ENCODE data around the gene UNC5A. TPM values are rescaled to one million over a fixed set of nuclear protein-coding genes. Genes with fewer than 3 reads are reported as not detected.

Gene UNC5A
- total RNA-seq, 2 donors from 2014 or later = not detected

GRCh38 chr5:176816043-176816745, 5.8 kb downstream of the UNC5A start:
- Mint-ChIP-seq H3K36me3 (no peaks in the 10 kb centered on the region), H3K4me3 (peak overlapping the region; percentile 48), H3K4me1 (ENCODE audit: low read depth in 2 of 2) (peaks cover 20 to 24% of the 10 kb centered on the region in 2 donors), H3K9me3 (no peaks in the 10 kb centered on the region), H3K27me3 (peaks cover 56 to 63% of the 10 kb centered on the region in 2 donors), H3K27ac (no peak overlapping the region)
- no peak for DNase-seq (ENCODE audit: low spot score)
- no peak for ATAC-seq

- ATAC-seq (no peak), DNase-seq (ENCODE audit: low spot score) (no peak)
- peaks cover 15 to 20% of the 10 kb centered on the region in 2 donors for H3K4me1 Mint-ChIP-seq (ENCODE audit: low read depth in 2 of 2)
- H3K4me3 Mint-ChIP-seq = peak overlapping the region; percentile 48
- no peaks in the 10 kb centered on the region for H3K9me3 Mint-ChIP-seq
- H3K36me3 Mint-ChIP-seq = no peaks in the 10 kb centered on the region
- H3K27ac Mint-ChIP-seq = no peak overlapping the region
- H3K27me3 Mint-ChIP-seq = peaks cover 49 to 57% of the 10 kb centered on the region in 2 donors
Observed at GRCh38 chr5:176816791-176817347, 6.5 kb downstream of the UNC5A start.

- Mint-ChIP-seq H3K27ac (no peak overlapping the region), H3K4me3 (no peak overlapping the region), H3K36me3 (no peaks in the 10 kb centered on the region), H3K4me1 (ENCODE audit: low read depth in 2 of 2) (peaks cover 15 to 16% of the 10 kb centered on the region in 2 donors), H3K9me3 (no peaks in the 10 kb centered on the region), H3K27me3 (peaks cover 44 to 57% of the 10 kb centered on the region in 2 donors)
- DNase-seq (ENCODE audit: low spot score) (no peak), ATAC-seq (no peak)
Observed at GRCh38 chr5:176817369-176817840, 7.0 kb downstream of the UNC5A start.

DNA sequence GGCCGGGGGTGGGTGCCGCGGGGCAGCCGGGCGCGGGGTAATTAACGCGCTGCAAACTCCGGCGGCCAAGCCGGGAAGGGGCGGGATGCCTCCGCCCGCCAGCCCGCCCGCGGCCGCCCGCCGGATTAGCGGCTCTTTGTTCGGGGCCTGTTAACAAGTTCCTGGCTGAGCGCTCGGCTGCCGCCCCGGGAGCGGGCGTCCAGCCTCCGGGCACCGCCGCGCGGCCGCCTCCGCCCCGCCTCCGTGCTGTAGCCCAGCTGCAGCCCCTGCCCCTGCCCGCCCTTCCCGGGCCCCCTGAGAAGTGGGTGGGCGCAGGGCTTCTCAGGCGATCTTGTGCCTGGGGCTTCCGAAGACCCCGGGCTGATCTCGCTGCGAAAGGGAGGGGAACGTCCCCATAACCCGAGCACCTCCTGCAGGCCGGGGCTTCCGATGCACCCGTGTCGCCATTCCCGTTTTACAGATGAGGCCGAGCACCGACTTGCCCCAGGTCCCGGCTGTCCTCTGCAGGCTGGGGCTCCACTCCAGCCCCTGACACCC, 7.5 kb downstream of the UNC5A start:
- Mint-ChIP-seq H3K27ac (no peak overlapping the region), H3K9me3 (no peaks in the 10 kb centered on the region), H3K4me1 (ENCODE audit: low read depth in 2 of 2) (peaks cover 15 to 16% of the 10 kb centered on the region in 2 donors), H3K4me3 (peak overlapping the region; percentile 74), H3K27me3 (peaks cover 49 to 62% of the 10 kb centered on the region in 2 donors), H3K36me3 (no peaks in the 10 kb centered on the region)
- no peak for DNase-seq (ENCODE audit: low spot score)
- ATAC-seq = peak in 1 of 2 donors; percentile 25

- H3K27ac Mint-ChIP-seq = no peak overlapping the region
- DNase-seq (ENCODE audit: low spot score) (no peak), ATAC-seq (peak; percentile 48 to 62)
- H3K9me3 Mint-ChIP-seq = no peaks in the 10 kb centered on the region
- peaks cover 15 to 16% of the 10 kb centered on the region in 2 donors for H3K4me1 Mint-ChIP-seq (ENCODE audit: low read depth in 2 of 2)
- no peaks in the 10 kb centered on the region for H3K36me3 Mint-ChIP-seq
- peak overlapping the region; percentile 74 for H3K4me3 Mint-ChIP-seq
- H3K27me3 Mint-ChIP-seq = peaks cover 47 to 65% of the 10 kb centered on the region in 2 donors
Observed at GRCh38 chr5:176818391-176819098, 8.2 kb downstream of the UNC5A start.

- Mint-ChIP-seq H3K4me1 (ENCODE audit: low read depth in 2 of 2) (peaks cover 15 to 16% of the 10 kb centered on the region in 2 donors), H3K4me3 (no peak overlapping the region), H3K36me3 (no peaks in the 10 kb centered on the region), H3K27me3 (peaks cover 41 to 56% of the 10 kb centered on the region in 2 donors), H3K27ac (no peak overlapping the region), H3K9me3 (no peaks in the 10 kb centered on the region)
- ATAC-seq = no peak
- no peak for DNase-seq (ENCODE audit: low spot score)
Observed at GRCh38 chr5:176819476-176819875, 9.1 kb downstream of the UNC5A start.

DNA sequence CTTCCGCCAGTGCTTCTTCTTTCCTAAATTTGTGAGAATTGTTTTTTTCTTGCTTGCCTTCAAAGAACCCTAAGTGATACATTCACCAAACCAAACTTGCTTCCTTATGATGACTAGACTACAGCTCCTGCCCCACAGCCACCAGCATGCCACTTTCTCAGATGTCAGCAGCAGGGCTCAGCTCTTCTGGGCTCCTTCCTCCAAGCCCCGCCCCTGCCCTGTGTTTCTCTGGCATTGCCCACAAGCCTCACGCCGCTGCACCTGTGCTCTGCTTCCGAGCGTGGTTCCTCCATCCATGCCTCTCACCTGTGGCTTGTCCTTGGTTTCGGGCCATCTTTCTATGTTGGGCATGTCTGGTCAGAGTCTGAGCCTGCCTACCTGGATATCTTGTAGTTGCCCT, 10.6 kb downstream of the UNC5A start:
- Mint-ChIP-seq H3K4me1 (ENCODE audit: low read depth in 2 of 2) (peaks cover 15 to 16% of the 10 kb centered on the region in 2 donors), H3K27ac (no peak overlapping the region), H3K9me3 (no peaks in the 10 kb centered on the region), H3K27me3 (peaks cover 31 to 61% of the 10 kb centered on the region in 2 donors), H3K36me3 (no peaks in the 10 kb centered on the region), H3K4me3 (no peak overlapping the region)
- ATAC-seq = no peak
- DNase-seq (ENCODE audit: low spot score) = no peak

DNA sequence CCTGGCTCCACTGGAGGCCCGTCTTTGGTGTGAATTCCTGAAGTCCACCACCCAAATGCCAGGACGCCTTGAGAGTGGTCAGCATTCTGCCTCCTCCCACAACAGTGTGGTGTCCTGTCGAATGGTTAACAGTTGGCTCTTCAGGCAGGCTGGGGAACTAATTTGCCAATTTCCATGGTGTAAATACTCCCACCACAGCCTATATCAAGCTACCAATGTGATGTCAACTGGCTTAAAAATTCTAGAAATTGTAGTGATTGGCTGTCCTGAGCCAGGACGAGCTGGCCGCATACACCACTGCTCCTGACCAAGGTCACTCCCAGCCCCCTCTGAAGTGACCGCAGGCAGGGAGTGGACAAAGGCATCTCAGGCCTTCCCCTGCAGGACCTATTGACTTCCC, 11.1 kb downstream of the UNC5A start:
- Mint-ChIP-seq H3K36me3 (no peaks in the 10 kb centered on the region), H3K9me3 (no peaks in the 10 kb centered on the region), H3K4me3 (no peak overlapping the region), H3K27ac (no peak overlapping the region), H3K4me1 (ENCODE audit: low read depth in 2 of 2) (peaks cover 15 to 16% of the 10 kb centered on the region in 2 donors), H3K27me3 (peaks cover 31 to 58% of the 10 kb centered on the region in 2 donors)
- DNase-seq (ENCODE audit: low spot score) (no peak), ATAC-seq (no peak)

DNA sequence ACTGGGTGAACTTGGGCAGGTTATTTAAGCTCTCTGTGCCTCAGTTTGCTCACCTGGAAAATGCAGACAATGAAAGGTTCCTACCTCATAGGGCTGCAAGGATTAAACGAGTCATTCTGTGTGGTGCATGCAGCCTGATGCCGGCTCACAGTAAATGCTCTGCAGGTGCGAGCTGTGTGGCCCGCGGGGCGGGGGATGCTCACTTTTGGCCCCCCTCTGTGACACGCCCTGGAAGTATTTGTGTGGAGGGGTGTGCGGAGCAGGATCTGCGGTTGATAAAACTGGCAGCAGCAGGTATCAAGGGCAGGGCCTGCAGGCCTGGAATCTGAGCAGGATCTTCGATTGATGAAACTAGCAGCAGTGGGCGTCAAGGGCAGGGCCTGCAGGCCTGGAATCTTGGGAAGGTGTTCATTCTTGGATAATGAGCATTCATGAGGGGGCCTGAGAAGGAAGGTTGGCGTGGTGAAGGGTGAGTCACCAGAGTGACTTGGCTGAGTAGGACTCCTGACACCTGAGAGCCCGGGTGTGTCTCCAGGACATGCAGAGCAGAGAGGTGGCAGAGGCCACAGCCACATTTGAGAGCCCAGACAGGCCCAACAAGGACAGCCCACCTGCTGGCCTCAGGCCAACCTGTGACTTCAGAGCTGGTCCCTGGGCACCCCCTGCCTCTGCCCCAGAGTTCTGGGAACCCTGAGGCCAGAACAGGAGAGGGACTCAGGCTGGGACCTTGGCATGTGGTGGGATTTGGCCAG, 11.9 kb downstream of the UNC5A start:
- Mint-ChIP-seq H3K4me1 (ENCODE audit: low read depth in 2 of 2) (peaks cover 12 to 15% of the 10 kb centered on the region in 2 donors), H3K4me3 (no peak overlapping the region), H3K36me3 (no peaks in the 10 kb centered on the region), H3K27me3 (peaks cover 26 to 53% of the 10 kb centered on the region in 2 donors), H3K27ac (no peak overlapping the region), H3K9me3 (no peaks in the 10 kb centered on the region)
- no peak for DNase-seq (ENCODE audit: low spot score)
- no peak for ATAC-seq

DNA sequence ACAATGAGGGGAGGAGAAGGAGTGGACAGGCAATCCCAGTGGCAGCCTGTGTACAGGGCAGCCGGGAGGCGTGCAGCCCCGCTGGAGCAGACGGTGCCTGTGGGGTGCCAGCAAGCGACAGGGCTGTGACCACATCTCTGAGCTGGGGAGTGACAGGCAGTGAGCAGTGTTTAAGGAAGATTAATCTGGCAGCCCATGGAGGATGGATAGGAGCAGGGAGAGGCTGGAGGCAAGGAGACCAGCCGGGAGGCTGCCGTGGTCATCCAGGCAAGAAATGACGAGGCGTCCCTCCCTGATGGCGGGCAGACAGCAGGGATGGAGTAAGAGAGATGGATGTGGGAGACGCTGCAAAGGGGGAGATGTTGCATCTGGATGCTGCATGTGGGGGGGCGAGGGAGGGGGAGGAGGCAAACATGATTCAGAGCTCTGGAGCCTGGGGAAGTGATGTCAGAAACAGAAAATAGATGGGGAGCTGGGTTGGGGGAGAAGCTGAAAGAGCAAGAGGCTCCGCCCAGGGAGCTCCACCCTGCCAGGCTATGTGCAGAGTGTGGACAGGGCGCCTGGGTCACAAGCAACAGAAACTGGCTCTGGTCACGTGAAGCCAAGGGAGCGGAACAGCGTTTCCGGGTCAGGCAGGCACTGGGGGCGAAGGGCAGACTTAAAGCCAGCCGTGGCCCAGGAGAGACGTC, 12.6 kb downstream of the UNC5A start:
- Mint-ChIP-seq H3K9me3 (no peaks in the 10 kb centered on the region), H3K4me3 (no peak overlapping the region), H3K4me1 (ENCODE audit: low read depth in 2 of 2) (peaks cover 12 to 15% of the 10 kb centered on the region in 2 donors), H3K27ac (no peak overlapping the region), H3K27me3 (peaks cover 26 to 53% of the 10 kb centered on the region in 2 donors), H3K36me3 (no peaks in the 10 kb centered on the region)
- ATAC-seq (no peak), DNase-seq (ENCODE audit: low spot score) (no peak)

DNA sequence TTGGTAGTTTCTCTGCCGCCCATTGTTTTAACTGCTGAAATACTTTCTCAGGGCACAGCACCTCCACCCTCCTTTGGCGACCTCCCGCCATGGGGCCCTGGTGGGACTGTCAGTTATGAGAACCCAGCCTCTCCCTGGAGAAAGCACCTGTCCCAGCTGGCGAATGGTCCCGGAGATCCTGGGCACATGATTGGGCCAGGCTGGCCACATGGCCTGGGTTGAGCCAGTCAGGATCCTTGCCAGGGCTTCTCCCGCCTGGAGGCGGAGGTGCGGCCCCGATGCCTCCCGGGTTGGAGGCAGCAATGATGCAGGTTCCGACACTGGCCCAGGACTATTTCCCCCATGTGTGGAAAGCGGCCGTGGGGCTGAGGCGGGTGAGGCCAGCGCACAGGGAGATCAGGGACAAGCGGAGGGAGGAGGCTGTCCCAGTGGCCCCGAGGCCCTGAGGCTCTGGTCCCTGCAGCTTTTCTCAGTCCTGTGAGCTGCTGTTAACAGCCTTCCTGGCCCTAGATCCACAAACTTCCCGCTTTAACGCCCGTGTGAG, 13.6 kb downstream of the UNC5A start:
- no peak for ATAC-seq
- no peak for DNase-seq (ENCODE audit: low spot score)
- peaks cover 20 to 44% of the 10 kb centered on the region in 2 donors for H3K27me3 Mint-ChIP-seq

GRCh38 chr5:176824604-176825003, 14.2 kb downstream of the UNC5A start:
- H3K36me3 Mint-ChIP-seq = no peaks in the 10 kb centered on the region
- H3K4me3 Mint-ChIP-seq = no peak overlapping the region
- H3K27me3 Mint-ChIP-seq = peaks cover 17 to 37% of the 10 kb centered on the region in 2 donors
- peaks cover under 1% of the 10 kb centered on the region in 2 donors for H3K4me1 Mint-ChIP-seq (ENCODE audit: low read depth in 2 of 2)
- no peaks in the 10 kb centered on the region for H3K9me3 Mint-ChIP-seq
- DNase-seq (ENCODE audit: low spot score) = no peak
- peak in 1 of 2 donors; percentile 7 for ATAC-seq
- H3K27ac Mint-ChIP-seq = no peak overlapping the region

More for the DNA sequence above, 13.6 kb downstream of the UNC5A start:
- no peaks in the 10 kb centered on the region for H3K9me3 Mint-ChIP-seq
- no peaks in the 10 kb centered on the region for H3K36me3 Mint-ChIP-seq
- H3K4me1 Mint-ChIP-seq (ENCODE audit: low read depth in 2 of 2) = peaks cover 4 to 7% of the 10 kb centered on the region in 2 donors
- no peak overlapping the region for H3K4me3 Mint-ChIP-seq
- no peak overlapping the region for H3K27ac Mint-ChIP-seq

Data from natural killer cell treated with Interleukin-12 subunit alpha and Interleukin-12 subunit beta and Interleukin-15 and Interleukin-18, amount 100 ng/mL, for 72 hours (primary cell).